GM10266 (cell line): Measurements from ENCODE around the gene KCNK7.

ENCODE experiments used
- DNase-seq: peaks from one replicate; pipeline ENCODE4 v3.0.0; 2012; ENCODE audit errors: extremely low spot score
- TF ChIP-seq, protein P1 (sequence below): IDR thresholded peaks from 2 replicates; pipeline ENCODE4 v1.5.1; 2012; ENCODE audit warnings: mild to moderate bottlenecking, low read depth; ENCODE audit not compliant: control insufficient read depth, insufficient read depth; ENCODE audit errors: missing control alignments

The KCNK7 gene

DNA sequence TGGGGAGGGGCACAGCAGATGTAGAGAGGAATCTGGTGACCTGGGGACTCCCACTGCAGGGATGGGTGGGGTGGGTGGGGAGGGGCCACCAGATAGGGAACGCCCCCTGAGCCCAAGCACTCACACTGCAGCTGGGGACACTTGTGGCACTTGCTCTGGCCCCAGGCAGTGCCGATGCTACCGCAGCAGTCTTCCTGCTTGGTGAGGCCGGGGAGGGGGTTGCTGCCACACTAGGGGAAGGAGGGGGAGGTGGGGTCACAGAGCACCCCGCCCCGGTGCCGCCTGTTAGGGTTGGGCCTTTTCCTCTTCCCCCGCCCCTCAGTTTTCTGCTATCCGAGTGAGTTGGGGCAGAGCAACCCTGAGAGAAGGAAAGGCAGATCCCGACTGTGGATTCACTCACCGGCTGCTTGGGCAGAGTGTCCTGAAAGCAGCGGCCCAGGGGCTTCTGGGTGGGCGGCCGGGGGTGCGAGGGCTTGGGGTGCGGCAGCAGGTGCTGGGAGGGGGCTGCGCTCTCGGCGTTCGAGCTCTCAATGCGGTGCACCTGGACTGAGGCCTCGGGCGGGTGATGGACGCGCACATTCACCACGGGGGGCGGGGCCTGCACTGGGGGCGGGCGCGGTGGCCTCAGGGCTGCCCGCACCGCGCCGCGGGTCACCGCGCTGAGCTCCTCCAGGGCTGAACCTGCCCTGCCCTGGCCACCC is 42.1 kb downstream of the KCNK7 start:
- DNase-seq: no peak
- TF ChIP-seq, protein P1, sequence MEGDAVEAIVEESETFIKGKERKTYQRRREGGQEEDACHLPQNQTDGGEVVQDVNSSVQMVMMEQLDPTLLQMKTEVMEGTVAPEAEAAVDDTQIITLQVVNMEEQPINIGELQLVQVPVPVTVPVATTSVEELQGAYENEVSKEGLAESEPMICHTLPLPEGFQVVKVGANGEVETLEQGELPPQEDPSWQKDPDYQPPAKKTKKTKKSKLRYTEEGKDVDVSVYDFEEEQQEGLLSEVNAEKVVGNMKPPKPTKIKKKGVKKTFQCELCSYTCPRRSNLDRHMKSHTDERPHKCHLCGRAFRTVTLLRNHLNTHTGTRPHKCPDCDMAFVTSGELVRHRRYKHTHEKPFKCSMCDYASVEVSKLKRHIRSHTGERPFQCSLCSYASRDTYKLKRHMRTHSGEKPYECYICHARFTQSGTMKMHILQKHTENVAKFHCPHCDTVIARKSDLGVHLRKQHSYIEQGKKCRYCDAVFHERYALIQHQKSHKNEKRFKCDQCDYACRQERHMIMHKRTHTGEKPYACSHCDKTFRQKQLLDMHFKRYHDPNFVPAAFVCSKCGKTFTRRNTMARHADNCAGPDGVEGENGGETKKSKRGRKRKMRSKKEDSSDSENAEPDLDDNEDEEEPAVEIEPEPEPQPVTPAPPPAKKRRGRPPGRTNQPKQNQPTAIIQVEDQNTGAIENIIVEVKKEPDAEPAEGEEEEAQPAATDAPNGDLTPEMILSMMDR: no peak

DNA sequence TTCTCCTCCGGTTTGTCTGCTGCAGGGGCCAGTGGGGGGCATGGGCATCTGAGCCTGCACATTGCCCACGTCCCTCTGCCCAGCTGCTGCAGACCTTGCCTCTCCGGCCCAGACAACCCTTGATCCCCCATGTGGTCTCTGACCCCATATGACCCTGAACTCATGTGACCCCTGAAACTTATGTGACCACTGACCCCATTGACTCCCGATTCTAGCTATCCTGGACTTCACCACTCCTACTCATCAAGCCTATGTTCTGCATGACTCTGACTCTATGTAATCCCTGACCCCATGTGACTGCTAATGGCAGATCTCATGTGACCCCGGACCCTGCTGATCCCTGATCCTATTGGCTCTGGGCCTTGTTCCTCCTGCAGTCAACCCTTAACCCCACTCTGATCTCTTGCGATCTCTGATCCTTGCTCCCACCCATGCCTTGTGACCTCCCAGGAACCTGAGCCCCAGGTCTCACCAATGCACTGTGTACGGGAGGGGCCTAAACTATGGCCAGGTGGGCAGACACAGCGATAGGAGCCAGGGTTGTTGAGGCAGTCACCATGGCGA is 43.1 kb downstream of the KCNK7 start:
- TF ChIP-seq, protein P1: no peak
- no peak for DNase-seq

GRCh38 chr11:65551572-65552387 is 43.8 kb downstream of the KCNK7 start:
- peak; percentile 78 for DNase-seq
- TF ChIP-seq, protein P1: peak; percentile 81

DNA sequence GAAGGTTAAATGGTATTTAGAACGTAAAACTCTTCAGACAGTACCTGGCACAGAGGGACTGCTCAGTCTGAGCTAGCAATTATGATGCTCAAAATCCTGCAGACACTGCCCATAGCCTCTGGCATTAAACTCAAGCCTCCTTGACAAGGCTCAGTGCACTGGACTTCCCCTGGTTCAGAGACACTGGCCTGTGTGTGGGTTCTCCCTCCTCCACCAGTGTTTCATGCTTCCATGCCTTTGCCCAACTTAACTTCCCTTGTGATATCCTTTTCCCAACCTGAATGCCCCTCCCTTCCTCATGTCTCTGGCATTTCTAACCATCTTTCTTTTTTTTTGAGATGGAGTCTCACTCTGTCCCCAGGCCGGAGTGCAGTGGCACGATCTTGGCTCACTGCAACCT is 46.5 kb downstream of the KCNK7 start:
- DNase-seq: no peak
- TF ChIP-seq, protein P1: no peak

- DNase-seq: no peak
- TF ChIP-seq, protein P1: no peak
Measured at GRCh38 chr11:65548395-65548794, 47.2 kb downstream of the KCNK7 start.

- TF ChIP-seq, protein P1: no peak
- no peak for DNase-seq
Measured at GRCh38 chr11:65547446-65548125, 48.0 kb downstream of the KCNK7 start.
